NCI-H460 (cell line): ENCODE results near the gene SLC9A8. TPM values are rescaled to one million over a fixed set of nuclear protein-coding genes. Genes with fewer than 3 reads are reported as not detected.

Source experiments
- DNase-seq: peaks from one replicate; pipeline ENCODE4 v3.0.0-alpha.2; 2016; ENCODE audit warnings: low read depth; ENCODE audit errors: extremely low read depth
- total RNA-seq: library from RNA; depleted of rRNA; stranded (reverse); fragments of >200 nt; shearing (Covaris generic); gene quantifications from 2 replicates; pipeline ENCODE4 v1.2.3, GENCODE V29; 2014

The SLC9A8 gene
- total RNA-seq, 1 experiment from 2014 or later, result 8.5 TPM

GRCh38 chr20:49909499-49910339 is 97.1 kb downstream of the SLC9A8 start:
- no peak for DNase-seq

- DNase-seq, result no peak
Observed at GRCh38 chr20:49910340-49910706, 97.7 kb downstream of the SLC9A8 start.

- no peak for DNase-seq
Observed at GRCh38 chr20:49913399-49914047, 100.9 kb downstream of the SLC9A8 start.

DNA sequence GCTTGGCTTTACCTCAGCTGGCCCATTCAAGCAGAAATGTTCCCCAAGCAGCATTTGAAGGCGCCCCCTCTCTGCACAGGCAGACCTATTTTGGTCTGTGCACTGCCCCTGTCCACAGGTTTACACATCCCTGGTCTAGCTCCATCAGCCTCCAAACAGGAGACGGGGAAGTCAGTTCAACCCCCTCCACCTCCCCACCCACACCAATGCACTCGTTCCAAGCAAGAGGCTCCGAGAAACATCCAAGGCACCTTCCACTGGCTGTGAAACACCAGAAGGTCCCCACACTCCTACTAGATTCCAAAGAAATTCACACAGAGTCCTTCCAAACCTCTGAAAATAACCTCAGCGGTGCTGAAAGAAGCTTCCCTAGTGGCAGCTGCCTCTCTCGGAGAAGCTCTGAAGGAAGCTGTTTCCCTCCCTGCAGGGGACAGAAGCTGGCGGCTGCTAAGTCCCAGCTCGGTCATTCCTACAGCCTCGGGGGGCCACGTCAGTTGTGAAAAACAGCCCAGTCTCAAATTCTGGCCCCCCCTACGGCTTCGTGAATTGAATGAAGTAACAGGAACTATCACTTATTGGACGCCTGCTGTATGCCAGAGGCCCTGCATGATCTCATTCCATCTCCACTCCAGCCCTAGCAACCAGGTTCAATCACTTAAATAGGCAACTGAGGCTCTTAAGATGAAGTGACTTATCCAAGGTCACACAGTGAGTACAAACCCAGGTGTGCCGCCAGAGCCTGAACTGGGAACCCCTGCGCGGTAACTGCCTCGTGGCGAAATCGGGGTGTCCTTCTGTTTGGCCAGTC is 101.9 kb downstream of the SLC9A8 start:
- DNase-seq, result no peak

- no peak for DNase-seq
Observed at GRCh38 chr20:49915118-49915379, 102.4 kb downstream of the SLC9A8 start.

GRCh38 chr20:49915380-49916145 is 102.9 kb downstream of the SLC9A8 start, which contains the start of gene SPATA2:
TSS of gene SPATA2 (minus strand) at chr20:49915529. CDS start at chr20:49908490, 7,039 bp downstream.
- peak; percentile 96 for DNase-seq

GRCh38 chr20:49916146-49917002 is 103.7 kb downstream of the SLC9A8 start:
- DNase-seq, result no peak

- no peak for DNase-seq
Observed at GRCh38 chr20:49918446-49918845, 105.8 kb downstream of the SLC9A8 start.

- no peak for DNase-seq
Observed at GRCh38 chr20:49919009-49919408, 106.4 kb downstream of the SLC9A8 start.

GRCh38 chr20:49919461-49919860 is 106.8 kb downstream of the SLC9A8 start:
- no peak for DNase-seq

DNA sequence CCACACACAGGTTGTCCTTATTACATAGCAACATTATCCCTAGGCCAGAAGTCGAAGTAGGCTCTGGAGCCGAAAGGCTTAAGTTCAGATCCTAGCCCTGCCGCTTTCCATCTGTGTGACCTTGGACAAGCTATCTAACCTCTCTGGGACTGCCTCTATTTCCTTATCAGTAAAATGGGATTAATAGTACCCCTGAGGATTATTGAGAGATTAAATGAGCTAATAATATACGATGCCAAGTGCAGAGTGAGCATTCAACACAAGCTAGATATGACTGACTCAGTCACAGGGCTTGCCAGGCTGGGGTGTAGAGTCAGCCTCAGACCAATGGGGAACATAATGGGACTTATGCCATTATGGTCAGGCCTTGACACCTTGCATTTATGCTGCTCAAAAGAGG is 111.6 kb downstream of the SLC9A8 start:
- no peak for DNase-seq

DNA sequence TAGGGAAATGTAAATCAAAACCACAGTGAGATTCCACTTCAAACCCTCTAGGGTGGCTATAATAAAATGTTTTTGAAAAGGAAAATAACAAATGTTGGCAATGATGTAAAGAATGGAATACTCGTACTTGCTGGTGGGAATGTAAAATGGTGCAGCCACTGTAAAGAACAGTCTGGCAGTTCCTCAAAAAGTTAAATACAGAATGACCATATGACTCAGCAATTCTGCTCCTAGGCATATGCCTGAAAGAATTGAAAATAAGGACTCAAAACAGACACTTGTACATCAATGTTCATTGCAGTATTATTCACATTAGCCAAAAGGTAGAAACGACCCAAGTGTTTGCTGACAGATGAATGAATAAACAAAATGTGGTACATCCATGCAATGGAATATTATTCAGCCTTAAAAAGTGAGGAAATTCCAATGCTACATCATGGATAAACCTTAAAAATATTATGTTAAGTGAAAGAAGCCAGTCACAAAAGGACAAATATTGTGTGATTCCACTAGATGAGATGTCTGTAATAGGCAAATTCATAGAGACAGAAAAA is 113.3 kb downstream of the SLC9A8 start:
- DNase-seq, result no peak

DNA sequence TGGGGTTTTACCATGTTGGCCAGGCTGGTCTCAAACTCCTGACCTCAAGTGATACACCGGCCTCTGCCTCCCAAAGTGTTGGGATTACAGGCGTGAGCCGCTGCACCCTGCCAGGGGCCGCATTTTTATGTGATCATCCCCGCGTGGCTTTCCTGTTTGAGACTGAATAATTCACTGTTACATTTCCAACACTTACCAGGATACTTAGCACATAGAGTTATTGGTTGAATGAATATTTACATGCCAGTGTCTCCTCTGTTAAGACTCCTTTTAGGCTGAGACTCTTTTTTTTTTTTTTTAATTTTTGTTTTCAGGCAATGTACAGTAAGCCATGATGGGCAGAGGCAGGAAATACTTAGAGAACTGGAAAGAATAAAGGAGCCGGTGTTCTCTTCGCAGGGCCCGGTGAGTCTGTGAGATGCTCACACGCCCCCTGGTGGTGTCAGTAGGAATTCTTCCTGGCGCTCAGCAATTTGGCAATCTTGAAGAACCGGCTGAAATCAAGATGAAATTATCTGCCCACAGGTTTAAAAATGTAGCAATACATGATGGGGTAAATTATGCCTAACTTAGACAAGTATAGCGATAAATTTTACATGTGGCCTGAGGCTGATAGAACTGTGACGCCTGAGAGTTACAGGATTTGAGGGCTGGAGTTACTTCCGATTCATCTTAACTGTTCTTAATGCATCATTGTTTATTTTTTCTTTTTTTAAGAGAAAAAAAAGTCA is 115.9 kb downstream of the SLC9A8 start:
- DNase-seq, result peak; percentile 81

DNA sequence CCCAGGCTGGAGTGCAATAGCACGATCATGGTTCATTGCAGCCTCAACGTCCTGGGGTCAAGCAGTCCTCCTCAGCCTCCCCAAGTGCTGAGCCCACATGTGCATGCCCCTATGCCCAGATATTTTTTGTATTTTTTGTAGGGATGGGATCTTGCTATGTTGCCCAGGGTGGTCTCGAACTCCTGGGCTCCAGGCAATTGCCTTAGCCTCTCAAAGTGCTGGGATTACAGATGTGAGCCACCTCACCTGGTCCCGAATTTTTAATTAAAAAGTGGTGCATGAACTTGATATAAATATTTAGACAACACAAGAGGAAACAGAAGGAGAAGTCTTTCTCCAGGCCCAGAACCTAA is 116.5 kb downstream of the SLC9A8 start:
- no peak for DNase-seq

GRCh38 chr20:49935746-49936152 is 123.1 kb downstream of the SLC9A8 start:
- DNase-seq, result no peak

DNA sequence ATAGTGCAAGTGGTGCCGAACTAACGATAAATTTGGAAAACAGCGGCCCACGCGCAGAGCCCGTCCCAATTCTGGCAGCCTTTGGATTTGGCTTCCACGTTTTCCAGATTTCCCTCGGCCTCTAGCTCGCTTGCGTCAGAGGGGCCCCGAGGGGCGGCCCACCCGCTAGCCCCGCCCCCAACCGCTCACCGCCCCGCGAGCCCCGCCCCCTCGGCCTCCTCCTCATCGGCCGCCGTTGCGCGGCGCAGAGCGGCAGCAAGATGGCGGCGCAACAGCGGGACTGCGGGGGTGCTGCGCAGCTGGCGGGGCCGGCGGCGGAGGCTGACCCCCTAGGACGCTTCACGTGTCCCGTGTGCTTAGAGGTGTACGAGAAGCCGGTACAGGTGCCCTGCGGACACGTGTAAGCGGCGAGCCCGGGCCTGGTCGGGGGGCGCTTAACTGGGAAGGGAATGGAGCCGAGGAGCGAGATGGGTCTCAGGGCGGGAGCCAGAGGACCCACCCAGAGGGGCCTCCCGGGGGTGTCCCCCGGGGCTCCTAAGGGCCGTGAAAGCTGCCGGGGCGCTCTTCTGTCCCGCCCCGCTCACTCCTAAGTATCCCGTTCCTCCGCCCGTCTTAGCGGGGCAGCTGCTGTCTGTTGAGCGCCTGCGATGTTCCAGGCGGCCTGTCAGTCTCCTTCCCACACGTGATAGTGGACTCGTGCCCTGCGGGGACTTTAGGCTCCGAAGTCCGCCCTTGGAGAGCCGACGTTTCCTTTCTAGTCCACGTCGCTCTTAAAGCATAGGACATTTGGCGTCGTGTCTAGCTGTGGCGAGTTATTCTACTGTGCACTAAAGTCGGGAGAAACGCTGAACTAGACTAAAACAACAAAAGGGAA is 123.8 kb downstream of the SLC9A8 start, which contains the start of gene RNF114:
Gene RNF114 (plus strand): TSS at position 245 of the 874 bp plus-strand sequence. CDS start 16 bp downstream, at position 261.
- DNase-seq, result peak; percentile 84

DNA sequence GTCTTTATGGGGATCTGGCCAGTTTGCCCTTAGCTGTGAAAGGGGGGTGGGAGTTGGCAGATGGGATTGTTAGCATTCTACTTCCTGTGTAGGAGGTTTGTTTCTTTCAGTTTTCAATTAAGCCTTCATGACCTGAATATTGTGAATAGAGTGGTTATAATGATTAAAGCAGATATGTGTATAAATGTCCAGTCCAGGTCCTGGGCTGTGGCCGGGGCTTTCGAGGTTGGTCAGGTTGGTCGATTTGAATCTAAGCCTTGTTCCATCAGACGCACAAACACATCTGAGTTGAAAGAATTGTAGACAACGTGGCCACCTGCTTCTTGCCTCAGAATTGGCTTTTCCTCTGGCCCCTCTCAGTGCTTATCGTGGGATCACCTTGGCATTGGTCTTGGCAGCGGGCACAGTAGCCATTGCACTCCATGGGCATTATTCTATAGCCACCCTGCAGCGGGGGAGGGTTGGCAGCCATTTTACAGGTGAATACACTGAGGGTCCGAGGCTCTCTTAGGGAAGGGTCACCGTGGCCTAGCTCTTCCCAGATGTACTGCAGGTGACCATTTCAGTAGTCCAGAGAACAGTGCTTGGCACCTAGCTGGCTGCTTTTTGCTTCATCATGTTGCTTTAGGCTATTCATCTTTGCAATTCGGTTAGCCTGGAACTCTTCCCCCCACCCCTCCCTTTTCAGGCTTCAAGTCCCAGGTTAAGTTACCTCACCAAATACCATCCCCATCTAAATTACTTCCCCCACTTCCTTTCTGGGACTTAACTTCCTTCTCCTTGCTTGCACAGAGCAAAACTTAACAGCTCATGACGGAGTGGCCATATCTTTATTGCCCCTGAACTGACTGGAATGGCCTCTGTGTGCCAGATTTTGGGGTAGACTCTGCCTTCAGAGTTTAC is 124.7 kb downstream of the SLC9A8 start:
- no peak for DNase-seq
